HepG2 (cell line): ENCODE data around the gene NUBP2. TPM values are rescaled to one million over a fixed set of nuclear protein-coding genes. Genes with fewer than 3 reads are reported as not detected.

ENCODE experiments used
- ATF7 ChIP-seq, 2 experiments: fragments of 450-650 bp in 1 of 2; sonication (generic) in 1 of 2; formaldehyde crosslinking in 1 of 2; IDR thresholded peaks; 2 replicates each; pipeline versions ENCODE4 v1.4.0 to v1.6.1; 2016 to 2020; ENCODE audit warnings: antibody characterized with exemption in 1 of 2, mild to moderate bottlenecking in 1 of 2, missing genetic modification reagents in 1 of 2
- CEBPG ChIP-seq: IDR thresholded peaks from 2 replicates; pipeline ENCODE4 v1.6.1; 2016
- DNMT3B ChIP-seq: conservative IDR thresholded peaks from 2 replicates; pipeline ENCODE4 v1.6.1; 2016; ENCODE audit warnings: missing biosample characterization, control low read depth
- EED ChIP-seq: sonication (generic); formaldehyde crosslinking; IDR thresholded peaks from 2 replicates; pipeline ENCODE4 v1.5.0; 2020; ENCODE audit warnings: mild to moderate bottlenecking, missing genetic modification reagents
- FOXJ3 ChIP-seq: sonication (generic); formaldehyde crosslinking; IDR thresholded peaks from 2 replicates; pipeline ENCODE4 v1.4.0; 2020; ENCODE audit warnings: missing genetic modification reagents, mild to moderate bottlenecking, borderline replicate concordance
- HDAC6 ChIP-seq: fragments of 200-600 bp; sonication (generic); IDR thresholded peaks from 2 replicates; pipeline ENCODE4 v1.7.0; 2017; ENCODE audit warnings: mild to moderate bottlenecking, antibody characterized with exemption, low read length, low read depth
- HMG20A ChIP-seq: IDR thresholded peaks from 2 replicates; pipeline ENCODE4 v1.6.1; 2016; ENCODE audit warnings: borderline replicate concordance
- HNRNPL ChIP-seq: fragments of 200-400 bp; formaldehyde crosslinking; IDR thresholded peaks from 2 replicates; pipeline ENCODE4 v1.6.1; 2017; ENCODE audit warnings: mild to moderate bottlenecking, low read depth, low read length
- HNRNPUL1 ChIP-seq: fragments of 200-400 bp; formaldehyde crosslinking; IDR thresholded peaks from 2 replicates; pipeline ENCODE4 v1.6.1; 2017; ENCODE audit warnings: low read depth, mild to moderate bottlenecking, low read length, moderate library complexity
- MNT ChIP-seq: fragments of 450-650 bp; IDR thresholded peaks from 2 replicates; pipeline ENCODE4 v1.6.1; 2016
- SAFB2 ChIP-seq: sonication (generic); formaldehyde crosslinking; IDR thresholded peaks from 2 replicates; pipeline ENCODE4 v1.5.1; 2020; ENCODE audit warnings: missing genetic modification reagents, low read depth, mild to moderate bottlenecking, borderline replicate concordance
- SKI ChIP-seq: fragments of 450-650 bp; IDR thresholded peaks from one replicate; pipeline ENCODE4 v1.6.1; 2018; ENCODE audit warnings: mild to moderate bottlenecking; ENCODE audit not compliant: partially characterized antibody
- TBL1XR1 ChIP-seq: fragments of 150-350 bp; IDR thresholded peaks from 2 replicates; pipeline ENCODE4 v1.6.1; 2014; ENCODE audit warnings: borderline replicate concordance, low read length; ENCODE audit not compliant: partially characterized antibody
- TGIF2 ChIP-seq: IDR thresholded peaks from 2 replicates; pipeline ENCODE4 v1.6.1; 2016; ENCODE audit warnings: control low read depth, missing compliant biosample characterization
- YEATS2 ChIP-seq: sonication (generic); formaldehyde crosslinking; IDR thresholded peaks from 2 replicates; pipeline ENCODE4 v1.4.0; 2020; ENCODE audit warnings: missing genetic modification reagents, borderline replicate concordance
- ZBTB38 ChIP-seq: sonication (generic); formaldehyde crosslinking; IDR thresholded peaks from 2 replicates; pipeline ENCODE4 v1.5.1; 2020; ENCODE audit warnings: mild to moderate bottlenecking, missing genetic modification reagents
- ZFX ChIP-seq: sonication (generic); formaldehyde crosslinking; IDR thresholded peaks from 2 replicates; pipeline ENCODE4 v1.4.0; 2020; ENCODE audit warnings: mild to moderate bottlenecking, low read depth, missing genetic modification reagents, moderate library complexity
- ZNF138 ChIP-seq: sonication (generic); formaldehyde crosslinking; IDR thresholded peaks from 2 replicates; pipeline ENCODE4 v1.5.0; 2020; ENCODE audit warnings: mild to moderate bottlenecking, low read depth, missing genetic modification reagents
- ZNF160 ChIP-seq: sonication (generic); formaldehyde crosslinking; IDR thresholded peaks from 2 replicates; pipeline ENCODE4 v1.8.0; 2022; ENCODE audit warnings: mild to moderate bottlenecking, inconsistent platforms, missing genetic modification reagents
- ZNF276 ChIP-seq: sonication (generic); formaldehyde crosslinking; IDR thresholded peaks from 2 replicates; pipeline ENCODE4 v1.4.0; 2020; ENCODE audit warnings: mild to moderate bottlenecking, low read depth, missing genetic modification reagents
- ZNF292 ChIP-seq: sonication (generic); formaldehyde crosslinking; IDR thresholded peaks from 2 replicates; pipeline ENCODE4 v1.8.1; 2022; ENCODE audit warnings: mild to moderate bottlenecking, low read depth, missing genetic modification reagents, borderline replicate concordance
- ZNF343 ChIP-seq: sonication (generic); formaldehyde crosslinking; IDR thresholded peaks from 2 replicates; pipeline ENCODE4 v1.4.0; 2020; ENCODE audit warnings: mild to moderate bottlenecking, missing genetic modification reagents
- ZNF619 ChIP-seq: sonication (generic); formaldehyde crosslinking; IDR thresholded peaks from 2 replicates; pipeline ENCODE4 v1.4.0; 2020; ENCODE audit warnings: mild to moderate bottlenecking, missing genetic modification reagents
- polyA plus RNA-seq, 8 experiments: library from polyadenylated mRNA; depleted of rRNA in 3 of 8; stranded (reverse) in 7 of 8; unstranded in 1 of 8; fragments of >200 nt; fragmentation: Illumina TruSeq in 4 of 8; extraction: Trizol in 4 of 8; gene quantifications; 2 replicates each; pipeline versions ENCODE4 v1.2.1 to v1.2.3, GENCODE V29; 2011 to 2016; ENCODE audit warnings: low read depth in 4 of 8, missing spikeins in 1 of 8, mixed read lengths in 1 of 8; ENCODE audit not compliant: insufficient read depth in 1 of 8
- total RNA-seq, 5 experiments: library from RNA; depleted of rRNA; stranded (reverse); fragments of >200 nt; fragmentation: Illumina TruSeq; extraction: Trizol; gene quantifications; 2 replicates each; pipeline ENCODE4 v1.2.3, GENCODE V29; 2016; ENCODE audit warnings: low read depth in 1 of 5
- TF ChIP-seq, protein P1 (sequence below): sonication (generic); formaldehyde crosslinking; IDR thresholded peaks from 2 replicates; pipeline ENCODE4 v1.5.1; 2020; ENCODE audit warnings: missing genetic modification reagents, mild to moderate bottlenecking, borderline replicate concordance

NUBP2 gene
- total and polyA plus RNA-seq, 2 of the 13 experiments (the other 11 are each of a cell fraction or from before 2014, with no cell fraction given): 25.7 to 61.5 TPM

GRCh38 chr16:1832838-1833454, 50.2 kb downstream of the NUBP2 start (continued):
- no peak for TF ChIP-seq HDAC6
- no peak for TF ChIP-seq ZNF343 (CRISPR knock-in tag)
- TF ChIP-seq, protein P1, sequence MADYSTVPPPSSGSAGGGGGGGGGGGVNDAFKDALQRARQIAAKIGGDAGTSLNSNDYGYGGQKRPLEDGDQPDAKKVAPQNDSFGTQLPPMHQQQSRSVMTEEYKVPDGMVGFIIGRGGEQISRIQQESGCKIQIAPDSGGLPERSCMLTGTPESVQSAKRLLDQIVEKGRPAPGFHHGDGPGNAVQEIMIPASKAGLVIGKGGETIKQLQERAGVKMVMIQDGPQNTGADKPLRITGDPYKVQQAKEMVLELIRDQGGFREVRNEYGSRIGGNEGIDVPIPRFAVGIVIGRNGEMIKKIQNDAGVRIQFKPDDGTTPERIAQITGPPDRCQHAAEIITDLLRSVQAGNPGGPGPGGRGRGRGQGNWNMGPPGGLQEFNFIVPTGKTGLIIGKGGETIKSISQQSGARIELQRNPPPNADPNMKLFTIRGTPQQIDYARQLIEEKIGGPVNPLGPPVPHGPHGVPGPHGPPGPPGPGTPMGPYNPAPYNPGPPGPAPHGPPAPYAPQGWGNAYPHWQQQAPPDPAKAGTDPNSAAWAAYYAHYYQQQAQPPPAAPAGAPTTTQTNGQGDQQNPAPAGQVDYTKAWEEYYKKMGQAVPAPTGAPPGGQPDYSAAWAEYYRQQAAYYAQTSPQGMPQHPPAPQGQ (CRISPR knock-in tag): no peak
- peak; percentile 59 for TF ChIP-seq SKI
- no peak for TF ChIP-seq MNT
- TF ChIP-seq HMG20A (CRISPR knock-in tag): peak; percentile 62; the same call in 1 of the 2 replicates
- no peak for TF ChIP-seq DNMT3B (CRISPR knock-in tag)
- TF ChIP-seq HNRNPUL1: no peak
- TF ChIP-seq ZNF276 (CRISPR knock-in tag): no peak
- TF ChIP-seq HNRNPL: no peak
- peak; percentile 35; the same call in 1 of the 2 replicates for TF ChIP-seq ZFX (CRISPR knock-in tag)
- no peak for TF ChIP-seq TBL1XR1
- TF ChIP-seq SAFB2 (CRISPR knock-in tag): 0 out of 2 replicates have a peak, but pooled peaks have one; percentile 54
- TF ChIP-seq ZNF619 (CRISPR knock-in tag): no peak
- TF ChIP-seq ZNF138 (CRISPR knock-in tag): no peak
- no peak for TF ChIP-seq CEBPG (CRISPR knock-in tag)
- no peak for TF ChIP-seq ZNF160 (CRISPR knock-in tag)
- no peak for TF ChIP-seq EED (CRISPR knock-in tag)
- TF ChIP-seq FOXJ3 (CRISPR knock-in tag): peak; percentile 69; the same call in 1 of the 2 replicates
- TF ChIP-seq ZBTB38 (CRISPR knock-in tag): peak; percentile 48
- peak; percentile 82; the same call in 1 of the 2 replicates for TF ChIP-seq ZNF292 (CRISPR knock-in tag)
- peak; percentile 42; the same call in 1 of the 2 replicates for TF ChIP-seq YEATS2 (CRISPR knock-in tag)
- peak; percentile 85 for TF ChIP-seq TGIF2 (CRISPR knock-in tag)
- TF ChIP-seq ATF7 (IDR thresholded peaks at IDR 0.05): no peak
- no peak for TF ChIP-seq ATF7 (CRISPR knock-in tag; IDR thresholded peaks at IDR 0.05)
